Measurements from ENCODE around the gene SLC16A7.
"Not testable (repeated sequence)": the region's sequence is repeated elsewhere in the genome, so short reads cannot be mapped to it uniquely, and the experiment has no call there.

Gene SLC16A7

DNA sequence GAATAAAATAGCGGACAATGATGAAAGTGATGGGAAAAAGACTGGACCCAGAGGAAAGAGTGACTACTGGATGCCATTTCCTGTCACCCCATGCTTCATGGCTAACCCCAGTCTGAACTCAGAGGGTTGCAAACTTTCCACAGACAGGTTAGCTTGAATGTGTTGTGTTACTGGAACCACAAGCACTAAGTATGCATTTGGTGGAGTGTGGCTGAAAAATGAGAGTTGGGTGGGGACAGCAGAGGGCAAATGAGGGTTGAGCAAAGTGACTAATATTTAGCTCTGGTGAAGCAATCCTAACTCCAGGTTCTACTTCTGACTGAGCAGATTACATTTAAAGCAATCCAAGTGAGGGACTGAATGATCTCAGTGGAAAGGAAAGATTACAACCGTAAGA is 1.6 kb downstream of the SLC16A7 start:
- TF ChIP-seq, protein P1, sequence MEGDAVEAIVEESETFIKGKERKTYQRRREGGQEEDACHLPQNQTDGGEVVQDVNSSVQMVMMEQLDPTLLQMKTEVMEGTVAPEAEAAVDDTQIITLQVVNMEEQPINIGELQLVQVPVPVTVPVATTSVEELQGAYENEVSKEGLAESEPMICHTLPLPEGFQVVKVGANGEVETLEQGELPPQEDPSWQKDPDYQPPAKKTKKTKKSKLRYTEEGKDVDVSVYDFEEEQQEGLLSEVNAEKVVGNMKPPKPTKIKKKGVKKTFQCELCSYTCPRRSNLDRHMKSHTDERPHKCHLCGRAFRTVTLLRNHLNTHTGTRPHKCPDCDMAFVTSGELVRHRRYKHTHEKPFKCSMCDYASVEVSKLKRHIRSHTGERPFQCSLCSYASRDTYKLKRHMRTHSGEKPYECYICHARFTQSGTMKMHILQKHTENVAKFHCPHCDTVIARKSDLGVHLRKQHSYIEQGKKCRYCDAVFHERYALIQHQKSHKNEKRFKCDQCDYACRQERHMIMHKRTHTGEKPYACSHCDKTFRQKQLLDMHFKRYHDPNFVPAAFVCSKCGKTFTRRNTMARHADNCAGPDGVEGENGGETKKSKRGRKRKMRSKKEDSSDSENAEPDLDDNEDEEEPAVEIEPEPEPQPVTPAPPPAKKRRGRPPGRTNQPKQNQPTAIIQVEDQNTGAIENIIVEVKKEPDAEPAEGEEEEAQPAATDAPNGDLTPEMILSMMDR (IDR thresholded peaks at IDR 0.05; ENCODE audit: low read depth, low read length), result no peak; the same call in 1 of the 2 replicates
- peak; percentile 97 for DNase-seq (ENCODE audit: extremely low read depth, low read depth)

DNA sequence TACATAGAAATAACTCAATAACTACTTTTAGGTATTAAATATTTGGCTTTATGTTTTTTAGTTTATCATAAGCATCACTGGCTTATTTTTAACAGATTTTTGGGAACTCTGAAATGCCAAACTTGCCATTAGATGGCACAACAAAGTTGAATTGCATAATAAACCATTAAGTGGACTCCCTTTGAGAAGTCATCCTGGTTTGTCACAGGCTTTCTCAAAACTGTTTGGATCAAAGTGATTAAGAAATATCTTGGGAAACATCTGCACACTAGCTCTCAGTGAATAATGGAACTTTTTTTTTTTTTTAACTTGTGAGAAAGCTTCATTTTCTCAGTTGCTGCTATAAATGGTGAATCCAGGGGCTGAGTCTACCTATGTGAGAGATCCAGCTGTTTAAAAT is 4.3 kb downstream of the SLC16A7 start:
- TF ChIP-seq, protein P1 (IDR thresholded peaks at IDR 0.05; ENCODE audit: low read depth, low read length), result no peak
- DNase-seq (ENCODE audit: extremely low read depth, low read depth), result no peak

DNA sequence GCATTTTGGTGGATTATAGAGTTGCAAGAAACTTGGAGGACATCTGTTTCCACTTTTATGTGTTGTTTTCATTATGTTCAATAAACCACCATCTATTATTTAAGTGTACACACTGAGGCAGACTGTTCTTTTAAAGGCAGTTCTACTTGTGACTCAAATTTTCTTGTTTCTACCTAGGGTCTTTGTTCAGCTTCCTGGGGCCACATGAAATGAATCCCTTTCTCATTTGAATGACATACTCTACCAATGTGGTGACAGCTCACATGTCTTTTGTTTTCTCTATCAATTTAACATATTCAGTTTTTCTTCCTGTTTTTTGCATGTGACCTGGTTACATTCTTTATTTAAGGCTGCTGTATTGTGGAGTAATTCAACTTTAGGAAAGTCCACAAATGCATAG is 7.9 kb downstream of the SLC16A7 start:
- TF ChIP-seq, protein P1 (IDR thresholded peaks at IDR 0.05; ENCODE audit: low read depth, low read length), result no peak

DNA sequence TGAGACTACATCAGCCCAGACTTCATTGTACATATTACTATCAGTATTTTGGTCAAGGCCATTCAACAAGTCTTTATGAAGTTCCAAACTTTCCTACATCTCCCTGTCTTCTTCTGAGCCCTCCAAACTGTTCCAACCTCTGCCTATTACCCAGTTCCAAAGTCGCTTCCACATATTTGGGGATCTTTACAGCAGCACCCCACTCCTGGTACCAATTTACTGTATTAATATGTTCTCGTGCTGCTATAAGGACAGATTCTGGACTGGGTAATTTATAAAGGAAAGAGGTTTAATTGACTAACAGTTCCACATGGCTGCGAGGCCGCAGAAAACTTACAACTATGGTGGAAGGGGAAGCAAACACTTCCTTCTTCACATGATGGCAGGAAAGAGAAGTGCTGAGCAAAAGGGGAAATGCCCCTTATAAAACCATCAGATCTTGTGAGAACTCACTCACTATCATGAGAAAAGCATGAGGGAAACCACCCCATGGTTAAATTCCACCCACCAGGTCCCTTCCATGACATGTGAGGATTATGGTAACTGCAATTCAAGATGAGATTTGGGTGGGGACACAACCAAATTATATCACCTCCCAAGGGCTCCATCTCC is 17.1 kb downstream of the SLC16A7 start:
- not testable (repeated sequence) for DNase-seq (ENCODE audit: extremely low read depth, low read depth)

More for the DNA sequence above, 7.9 kb downstream of the SLC16A7 start:
- no peak for DNase-seq (ENCODE audit: extremely low read depth, low read depth)

DNA sequence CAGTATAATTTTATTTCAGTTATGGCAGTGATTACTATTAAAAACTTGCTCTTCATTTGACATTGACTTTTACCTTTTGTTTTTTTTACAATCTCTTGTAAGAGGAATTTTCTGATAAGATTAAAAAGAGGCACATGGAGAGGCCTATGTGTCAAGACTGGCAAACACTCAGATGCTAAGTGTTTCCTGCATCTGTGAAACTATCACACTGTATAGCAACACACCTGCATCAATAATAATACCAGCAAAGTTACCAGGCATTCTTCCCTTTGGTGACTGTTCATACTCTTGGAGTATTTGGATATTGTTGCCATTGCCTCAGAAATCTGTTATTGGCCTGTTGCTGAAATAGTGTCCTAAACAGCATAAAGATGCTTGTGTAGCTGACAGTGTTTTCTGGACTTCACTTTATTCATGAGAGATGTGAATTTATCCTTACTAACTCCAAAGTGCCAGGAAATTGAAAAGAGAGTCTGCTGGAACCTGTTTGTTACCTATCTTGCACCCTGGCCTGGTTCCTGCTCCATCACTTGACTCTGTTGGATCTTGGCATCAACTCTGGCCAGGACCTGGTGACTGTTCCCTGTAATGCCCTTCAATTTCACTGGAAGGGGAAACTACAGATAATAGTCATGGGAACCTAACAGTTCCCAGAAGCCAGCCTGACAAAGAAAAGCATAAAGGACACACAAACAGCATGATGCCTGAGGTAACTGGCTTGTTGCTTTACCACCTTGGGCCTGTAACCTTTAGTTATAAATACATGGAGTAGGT is 19.8 kb downstream of the SLC16A7 start:
- DNase-seq (ENCODE audit: extremely low read depth, low read depth), result no peak

DNA sequence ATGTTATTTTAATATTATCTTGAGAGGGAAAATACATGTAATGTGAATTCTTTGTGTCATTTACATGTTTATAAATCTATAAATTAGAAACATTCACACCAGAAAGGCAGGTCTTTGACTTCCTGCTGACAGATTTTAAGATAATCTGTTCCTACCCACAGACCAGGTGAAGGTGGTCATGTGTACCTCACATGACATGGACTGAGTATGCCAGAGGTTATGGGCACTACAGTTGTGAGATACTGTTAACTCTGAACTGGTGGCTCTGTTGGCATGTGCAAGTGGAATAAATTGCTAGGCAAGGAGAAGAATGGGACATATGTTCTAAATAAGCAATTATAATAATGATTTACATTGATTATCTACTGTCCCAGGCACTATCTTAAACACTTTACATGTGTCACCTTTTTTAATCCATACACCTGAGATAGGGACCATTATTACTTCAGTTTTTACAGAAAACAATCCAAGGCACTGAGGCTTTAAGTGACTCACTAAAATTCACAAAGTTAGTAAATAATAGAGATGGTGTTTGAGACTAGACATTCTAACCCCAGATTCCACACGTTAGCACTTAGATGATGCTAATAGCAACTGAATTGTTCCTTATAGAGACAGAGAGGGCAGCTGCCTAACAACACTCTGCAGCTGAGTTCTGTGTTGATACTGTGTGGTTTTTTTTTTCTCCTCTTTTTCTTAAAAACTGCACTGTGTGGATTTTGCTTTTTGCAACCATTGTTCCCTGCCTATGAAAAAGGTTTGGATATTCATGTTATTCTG is 23.8 kb downstream of the SLC16A7 start:
- TF ChIP-seq, protein P1 (IDR thresholded peaks at IDR 0.05; ENCODE audit: low read depth, low read length), result no peak

More for the DNA sequence above, 19.8 kb downstream of the SLC16A7 start:
- TF ChIP-seq, protein P1 (IDR thresholded peaks at IDR 0.05; ENCODE audit: low read depth, low read length), result no peak

DNA sequence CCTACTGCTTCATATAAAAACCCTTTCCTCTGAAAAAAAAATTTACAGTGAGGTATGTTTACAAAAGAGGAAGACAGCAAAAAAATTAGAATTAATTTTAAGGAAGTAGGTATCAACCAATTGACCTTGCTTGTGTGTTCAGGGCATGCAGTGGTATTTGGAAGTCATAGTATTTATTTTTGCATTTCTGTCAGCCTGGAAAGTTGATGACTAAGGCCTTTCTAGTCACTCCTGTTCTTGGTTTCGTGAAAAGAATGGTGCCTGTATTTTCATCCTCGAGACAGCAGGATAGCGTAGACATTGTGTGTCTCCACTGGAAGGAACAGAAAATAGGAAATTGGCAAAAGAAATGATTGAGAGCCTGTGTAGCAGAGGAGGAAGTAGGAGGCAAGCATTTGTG is 24.5 kb downstream of the SLC16A7 start:
- DNase-seq (ENCODE audit: extremely low read depth, low read depth), result no peak
- TF ChIP-seq, protein P1 (IDR thresholded peaks at IDR 0.05; ENCODE audit: low read depth, low read length), result no peak

More for the DNA sequence above, 23.8 kb downstream of the SLC16A7 start:
- no peak for DNase-seq (ENCODE audit: extremely low read depth, low read depth)
